Lower lobe of right lung (tissue), 2 donors: ENCODE data around the gene OR6B1. TPM values are rescaled to one million over a fixed set of nuclear protein-coding genes. Genes with fewer than 3 reads are reported as not detected.

ENCODE experiments used
- ATAC-seq, 2 donors: fragments of 200-7000 bp; cut with Tn5 transposase; one replicate each; pipeline ENCODE4 v1.9.1; 2020 to 2022; ENCODE audit warnings: mild to moderate bottlenecking in 2 of 2, moderate library complexity in 2 of 2
- DNase-seq: peaks from one replicate; pipeline ENCODE4 v3.0.0-alpha.2; 2020
- H3K27ac ChIP-seq: fragments of 200-600 bp; one replicate; pipeline ENCODE4 v1.8.0; 2022
- H3K27me3 ChIP-seq: fragments of 200-600 bp; one replicate; pipeline ENCODE4 v1.8.0; 2022; ENCODE audit warnings: low read depth
- H3K36me3 ChIP-seq: fragments of 200-600 bp; one replicate; pipeline ENCODE4 v1.8.0; 2022; ENCODE audit warnings: mild to moderate bottlenecking
- H3K4me1 ChIP-seq: fragments of 200-600 bp; one replicate; pipeline ENCODE4 v1.8.0; 2022
- H3K4me3 ChIP-seq: fragments of 200-600 bp; one replicate; pipeline ENCODE4 v1.8.0; 2022; ENCODE audit warnings: mild to moderate bottlenecking
- H3K9me3 ChIP-seq: fragments of 200-600 bp; one replicate; pipeline ENCODE4 v1.8.0; 2022
- CTCF ChIP-seq: fragments of 200-600 bp; IDR thresholded peaks from one replicate; pipeline ENCODE4 v1.8.0; 2022; ENCODE audit warnings: antibody characterized with exemption, mild to moderate bottlenecking
- intact Hi-C: fragments of 100-400 bp; cut with DNase I; formaldehyde crosslinking; loops from one replicate; pipeline ENCODE4 v1.11.0; 2022
- total RNA-seq: library from RNA; stranded (reverse); fragmentation: NEBNext Ultra II Directional; extraction: Animal tissue kit (Norgen Biotek cat#: 25700); gene quantifications from one replicate; pipeline ENCODE4 v1.2.1, GENCODE V29; 2021
- donor health status: DM: no; HTN: yes; CAD: no; lungs with severe emphysema.

OR6B1 gene
- total RNA-seq, 1 donor from 2014 or later: not detected

- DNase-seq: no peak
- no peak overlapping the region for H3K27ac ChIP-seq
- no peaks in the 10 kb centered on the region for H3K27me3 ChIP-seq
- H3K9me3 ChIP-seq: no peaks in the 10 kb centered on the region
- no peak overlapping the region for H3K4me3 ChIP-seq
- H3K36me3 ChIP-seq: no peaks in the 10 kb centered on the region
- intact Hi-C loops: no loop called here
- ATAC-seq: no peak
- no peak for TF ChIP-seq CTCF
- H3K4me1 ChIP-seq: no peaks in the 10 kb centered on the region
Measured at GRCh38 chr7:143960813-143961610, 39.1 kb upstream of the OR6B1 start.

- DNase-seq (no peak), ATAC-seq (no peak)
- no peaks in the 10 kb centered on the region for H3K4me1 ChIP-seq
- no peak for TF ChIP-seq CTCF
- no peaks in the 10 kb centered on the region for H3K27me3 ChIP-seq
- intact Hi-C loops: no loop called here
- H3K36me3 ChIP-seq: no peaks in the 10 kb centered on the region
- H3K27ac ChIP-seq: no peak overlapping the region
- H3K9me3 ChIP-seq: no peaks in the 10 kb centered on the region
- H3K4me3 ChIP-seq: no peak overlapping the region
Measured at GRCh38 chr7:143965280-143965679, 34.8 kb upstream of the OR6B1 start.

- DNase-seq (no peak), ATAC-seq (no peak)
- H3K36me3 ChIP-seq: no peaks in the 10 kb centered on the region
- H3K9me3 ChIP-seq: no peaks in the 10 kb centered on the region
- no peaks in the 10 kb centered on the region for H3K27me3 ChIP-seq
- TF ChIP-seq CTCF: no peak
- no peak overlapping the region for H3K27ac ChIP-seq
- no peak overlapping the region for H3K4me3 ChIP-seq
- no peaks in the 10 kb centered on the region for H3K4me1 ChIP-seq
- intact Hi-C loops: no loop called here
Measured at GRCh38 chr7:143967398-143967797, 32.7 kb upstream of the OR6B1 start.

- Histone ChIP-seq H3K27me3 (no peaks in the 10 kb centered on the region), H3K4me1 (no peaks in the 10 kb centered on the region), H3K9me3 (no peaks in the 10 kb centered on the region), H3K36me3 (no peaks in the 10 kb centered on the region), H3K27ac (no peak overlapping the region), H3K4me3 (no peak overlapping the region)
- DNase-seq (no peak), ATAC-seq (no peak)
- intact Hi-C loops: no loop called here
- no peak for TF ChIP-seq CTCF
Measured at GRCh38 chr7:143973870-143974416, 26.2 kb upstream of the OR6B1 start.

GRCh38 chr7:143974459-143974858, 25.7 kb upstream of the OR6B1 start:
- Histone ChIP-seq H3K4me1 (no peaks in the 10 kb centered on the region), H3K4me3 (no peak overlapping the region), H3K9me3 (no peaks in the 10 kb centered on the region), H3K27ac (no peak overlapping the region), H3K27me3 (no peaks in the 10 kb centered on the region), H3K36me3 (no peaks in the 10 kb centered on the region)
- ATAC-seq: no peak
- DNase-seq: no peak
- no peak for TF ChIP-seq CTCF
- intact Hi-C loops: no loop called here
